ENCODE results near the gene KCTD16. TPM values are rescaled to one million over a fixed set of nuclear protein-coding genes. Genes with fewer than 3 reads are reported as not detected.
A peak's percentile ranks its signal among the peaks of the same experiment; 100 is the strongest.

Gene KCTD16
- total RNA-seq, 2 donors from 2014 or later: 0.29 to 0.44 TPM

DNA sequence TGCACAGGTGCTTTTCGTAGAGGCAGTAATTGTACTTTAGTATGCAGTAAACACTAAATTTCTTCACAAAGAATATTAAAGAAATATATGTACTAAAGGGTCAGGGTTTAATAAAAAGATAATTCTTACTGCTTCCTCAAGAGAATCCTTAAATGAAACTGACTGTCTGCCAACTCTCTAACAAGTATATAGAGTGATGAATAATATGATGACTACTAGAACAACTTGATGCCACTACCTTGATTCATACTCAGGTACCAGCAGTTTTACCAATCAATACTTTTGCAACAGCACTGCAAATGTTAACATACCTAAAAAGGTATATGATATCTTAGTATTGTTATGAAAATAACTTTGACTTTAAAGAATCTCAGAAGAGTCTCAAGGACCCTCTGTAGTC is 4.0 kb upstream of the KCTD16 start:
- Histone ChIP-seq H3K4me3 (ENCODE audit: low read length) (no peak overlapping the region), H3K9ac (ENCODE audit: extremely low read depth, low read length, poor library complexity, severe bottlenecking) (no peak overlapping the region), H3K4me1 (ENCODE audit: control insufficient read depth, insufficient read depth, low read length) (no peaks in the 10 kb centered on the region), H3K9me3 (ENCODE audit: control insufficient read depth, low read length) (no peaks in the 10 kb centered on the region), H3K27me3 (ENCODE audit: control insufficient read depth, insufficient read depth, low read length, poor library complexity, severe bottlenecking) (no peaks in the 10 kb centered on the region), H3K36me3 (ENCODE audit: control insufficient read depth, insufficient read depth, low read length) (peaks cover 65% of the 10 kb centered on the region), H3K27ac (ENCODE audit: low read depth, low read length) (no peak overlapping the region)
- peaks cover 21% of the 10 kb centered on the region for H3K4me1 Mint-ChIP-seq
- no peaks in the 10 kb centered on the region for H3K9me3 Mint-ChIP-seq
- no peaks in the 10 kb centered on the region for H3K27me3 Mint-ChIP-seq (ENCODE audit: insufficient read depth)
- DNase-seq: no peak
- peaks cover 38% of the 10 kb centered on the region for H3K36me3 Mint-ChIP-seq (ENCODE audit: low read depth)
- no peak overlapping the region for H3K27ac Mint-ChIP-seq
- WGBS, 2 experiments (ENCODE audit: insufficient coverage in 1 of 2, insufficient read length in 1 of 2): 100% methylated on average over 1 of the region's 1 CpG; no CpG with 5 or more reads in 1 of the 2 experiments
- H3K4me3 Mint-ChIP-seq: no peak overlapping the region
- TF ChIP-seq, protein P1, sequence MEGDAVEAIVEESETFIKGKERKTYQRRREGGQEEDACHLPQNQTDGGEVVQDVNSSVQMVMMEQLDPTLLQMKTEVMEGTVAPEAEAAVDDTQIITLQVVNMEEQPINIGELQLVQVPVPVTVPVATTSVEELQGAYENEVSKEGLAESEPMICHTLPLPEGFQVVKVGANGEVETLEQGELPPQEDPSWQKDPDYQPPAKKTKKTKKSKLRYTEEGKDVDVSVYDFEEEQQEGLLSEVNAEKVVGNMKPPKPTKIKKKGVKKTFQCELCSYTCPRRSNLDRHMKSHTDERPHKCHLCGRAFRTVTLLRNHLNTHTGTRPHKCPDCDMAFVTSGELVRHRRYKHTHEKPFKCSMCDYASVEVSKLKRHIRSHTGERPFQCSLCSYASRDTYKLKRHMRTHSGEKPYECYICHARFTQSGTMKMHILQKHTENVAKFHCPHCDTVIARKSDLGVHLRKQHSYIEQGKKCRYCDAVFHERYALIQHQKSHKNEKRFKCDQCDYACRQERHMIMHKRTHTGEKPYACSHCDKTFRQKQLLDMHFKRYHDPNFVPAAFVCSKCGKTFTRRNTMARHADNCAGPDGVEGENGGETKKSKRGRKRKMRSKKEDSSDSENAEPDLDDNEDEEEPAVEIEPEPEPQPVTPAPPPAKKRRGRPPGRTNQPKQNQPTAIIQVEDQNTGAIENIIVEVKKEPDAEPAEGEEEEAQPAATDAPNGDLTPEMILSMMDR (conservative IDR thresholded peaks at IDR 0.05): no peak

DNA sequence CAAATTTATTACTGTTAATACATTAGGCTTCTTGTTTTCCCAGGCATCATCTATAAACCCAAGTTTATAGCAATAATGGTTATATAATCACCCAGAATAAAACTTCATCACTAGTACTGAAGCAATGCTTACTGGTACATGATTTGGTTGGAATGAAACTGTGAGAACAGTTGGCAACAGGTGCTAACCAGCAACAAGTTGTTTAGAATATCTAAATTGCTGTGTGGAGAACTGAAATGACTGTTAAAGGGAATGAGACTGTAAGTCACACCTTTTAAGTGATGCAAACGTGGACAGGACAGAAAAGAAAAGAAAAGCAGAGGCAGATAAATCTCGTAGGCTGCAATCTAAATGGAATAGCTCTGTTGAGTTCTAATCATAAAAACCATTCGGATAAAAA is 2.7 kb upstream of the KCTD16 start:
- Mint-ChIP-seq H3K4me1 (peaks cover 21% of the 10 kb centered on the region), H3K27ac (no peak overlapping the region), H3K9me3 (no peaks in the 10 kb centered on the region), H3K4me3 (no peak overlapping the region), H3K36me3 (ENCODE audit: low read depth) (peaks cover 25% of the 10 kb centered on the region), H3K27me3 (ENCODE audit: insufficient read depth) (peaks cover under 1% of the 10 kb centered on the region)
- H3K9me3 ChIP-seq (ENCODE audit: control insufficient read depth, low read length): no peaks in the 10 kb centered on the region
- no peaks in the 10 kb centered on the region for H3K4me1 ChIP-seq (ENCODE audit: control insufficient read depth, insufficient read depth, low read length)
- H3K36me3 ChIP-seq (ENCODE audit: control insufficient read depth, insufficient read depth, low read length): peaks cover 52% of the 10 kb centered on the region
- peak overlapping the region; percentile 84 for H3K4me3 ChIP-seq (ENCODE audit: low read length)
- DNase-seq: no peak
- TF ChIP-seq, protein P1 (conservative IDR thresholded peaks at IDR 0.05): no peak
- WGBS, 2 experiments (ENCODE audit: insufficient coverage in 1 of 2, insufficient read length in 1 of 2): 95 to 97% methylated on average over 3 of the region's 3 CpGs
- no peaks in the 10 kb centered on the region for H3K27me3 ChIP-seq (ENCODE audit: control insufficient read depth, insufficient read depth, low read length, poor library complexity, severe bottlenecking)
- H3K27ac ChIP-seq (ENCODE audit: low read depth, low read length): no peak overlapping the region
- no peak overlapping the region for H3K9ac ChIP-seq (ENCODE audit: extremely low read depth, low read length, poor library complexity, severe bottlenecking)

DNA sequence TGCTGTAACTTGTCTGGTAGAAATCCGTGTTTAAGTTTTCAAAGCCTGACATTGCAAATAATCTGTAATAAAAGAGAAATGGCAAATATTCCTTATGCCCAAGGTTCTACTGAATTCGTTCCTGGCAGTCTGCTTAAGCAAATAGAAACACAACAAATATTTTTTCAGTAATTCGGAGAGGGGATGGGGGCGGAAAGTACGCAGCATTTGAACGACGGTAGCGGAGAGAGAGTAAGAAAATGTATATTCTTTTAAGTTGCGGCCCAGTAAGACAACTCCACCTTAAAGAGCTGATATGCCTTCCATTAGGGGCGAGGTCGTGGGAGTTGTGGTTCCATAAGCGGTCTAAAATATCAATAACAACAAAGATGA is 783 bp upstream of the KCTD16 start:
- no peak for DNase-seq
- no peaks in the 10 kb centered on the region for H3K27me3 ChIP-seq (ENCODE audit: control insufficient read depth, insufficient read depth, low read length, poor library complexity, severe bottlenecking)
- H3K9me3 ChIP-seq (ENCODE audit: control insufficient read depth, low read length): no peaks in the 10 kb centered on the region
- Mint-ChIP-seq H3K9me3 (no peaks in the 10 kb centered on the region), H3K27ac (peak overlapping the region; percentile 97), H3K4me1 (peaks cover 21% of the 10 kb centered on the region), H3K36me3 (ENCODE audit: low read depth) (peaks cover 15% of the 10 kb centered on the region), H3K27me3 (ENCODE audit: insufficient read depth) (peaks cover 6% of the 10 kb centered on the region), H3K4me3 (peak overlapping the region; percentile 94)
- TF ChIP-seq, protein P1 (conservative IDR thresholded peaks at IDR 0.05): no peak
- no peak overlapping the region for H3K27ac ChIP-seq (ENCODE audit: low read depth, low read length)
- peaks cover 33% of the 10 kb centered on the region for H3K36me3 ChIP-seq (ENCODE audit: control insufficient read depth, insufficient read depth, low read length)
- no peaks in the 10 kb centered on the region for H3K4me1 ChIP-seq (ENCODE audit: control insufficient read depth, insufficient read depth, low read length)
- 5 to 7% methylated on average over 3 to 12 of the region's 12 CpGs for WGBS, 2 experiments (ENCODE audit: insufficient coverage in 1 of 2, insufficient read length in 1 of 2)
- peak overlapping the region; percentile 88 for H3K9ac ChIP-seq (ENCODE audit: extremely low read depth, low read length, poor library complexity, severe bottlenecking)
- peak overlapping the region; percentile 84 for H3K4me3 ChIP-seq (ENCODE audit: low read length)

All from endodermal cell (in vitro differentiated cells).